ENCODE measurements around the gene ATXN1. TPM values are rescaled to one million over a fixed set of nuclear protein-coding genes. Genes with fewer than 3 reads are reported as not detected.

ATXN1 gene
- total RNA-seq, 1 experiment from 2014 or later: 5.6 TPM

GRCh38 chr6:16386057-16386456 is 375.2 kb downstream of the ATXN1 start:
- Histone ChIP-seq H3K79me1 (ENCODE audit: insufficient read depth, low read depth, low read length, poor library complexity, severe bottlenecking) (no peaks in the 10 kb centered on the region), H3K27ac (ENCODE audit: insufficient read length, low read depth, low read length) (no peak overlapping the region), H3K27me3 (ENCODE audit: insufficient read depth, low read length) (no peaks in the 10 kb centered on the region), H3K4me1 (ENCODE audit: insufficient read depth, low read length) (no peaks in the 10 kb centered on the region), H3K4ac (ENCODE audit: low read depth, low read length) (no peak overlapping the region), H2BK15ac (ENCODE audit: low read depth, low read length) (no peak overlapping the region), H3K79me2 (ENCODE audit: insufficient read depth, low read length) (no peaks in the 10 kb centered on the region), H2AK5ac (ENCODE audit: insufficient read length, low read length) (no peak overlapping the region), H2BK12ac (ENCODE audit: insufficient read length, low read depth, low read length) (no peak overlapping the region), H3K4me2 (ENCODE audit: insufficient read depth, insufficient read length, low read length) (no peak overlapping the region), H4K20me1 (ENCODE audit: control insufficient read depth, insufficient read depth, insufficient read length) (no peaks in the 10 kb centered on the region), H3K14ac (ENCODE audit: insufficient read depth, low read length) (no peak overlapping the region), H4K8ac (replicated peaks; ENCODE audit: insufficient read length, low read depth, low read length) (no peak overlapping the region), H3K23ac (ENCODE audit: insufficient read length, low read depth, low read length) (no peak overlapping the region), H2BK120ac (ENCODE audit: low read depth, low read length, poor library complexity, severe bottlenecking) (no peak overlapping the region), H3T11ph (ENCODE audit: low read length) (no peak overlapping the region), H3K23me2 (ENCODE audit: insufficient read length, low read depth, low read length, poor library complexity, severe bottlenecking) (no peaks in the 10 kb centered on the region), H3K18ac (ENCODE audit: insufficient read length, low read depth, low read length) (no peak overlapping the region), H2BK5ac (ENCODE audit: insufficient read length, low read length) (no peak overlapping the region), H2AFZ (ENCODE audit: low read length) (no peak overlapping the region), H4K91ac (ENCODE audit: insufficient read length, low read depth, low read length) (no peak overlapping the region), H3K9ac (ENCODE audit: extremely low read depth, insufficient read length, low read length) (no peak overlapping the region), H4K5ac (ENCODE audit: insufficient read length, low read depth, low read length) (no peak overlapping the region), H2BK20ac (ENCODE audit: low read depth, low read length, poor library complexity, severe bottlenecking) (no peak overlapping the region), H3K56ac (ENCODE audit: insufficient read length, low read depth, low read length) (no peak overlapping the region), H3K9me3 (ENCODE audit: control insufficient read depth, low read depth, low read length) (no peaks in the 10 kb centered on the region)
- TF ChIP-seq CTCF (conservative IDR thresholded peaks at IDR 0.05): no peak
- Mint-ChIP-seq H3K36me3 (ENCODE audit: insufficient read depth in 1 of 3, low read depth in 3 of 3) (no peaks in the 10 kb centered on the region), H3K27ac (no peak overlapping the region), H3K27me3 (ENCODE audit: low read depth) (peaks cover 2% of the 10 kb centered on the region; the same call in 1 of the 2 replicates), H3K4me1 (no peaks in the 10 kb centered on the region), H3K4me3 (no peak overlapping the region), H3K9me3 (no peaks in the 10 kb centered on the region)
- WGBS (ENCODE audit: extremely low coverage, insufficient read length, low lambda C conversion rate): no CpG with 5 or more reads among the region's 5 CpGs
- DNase-seq: no peak
